Measurements from ENCODE around the gene MYH6. TPM values are rescaled to one million over a fixed set of nuclear protein-coding genes. Genes with fewer than 3 reads are reported as not detected.

The MYH6 gene
- polyA plus RNA-seq, 3 donors, result not detected

GRCh38 chr14:23389396-23389795 lies 18.7 kb downstream of the MYH6 start:
- H3K4me3 Mint-ChIP-seq, result no peak overlapping the region
- no peaks in the 10 kb centered on the region for H3K79me2 ChIP-seq (ENCODE audit: insufficient read depth, low read length)
- no peaks in the 10 kb centered on the region for H3K27me3 ChIP-seq (ENCODE audit: control insufficient read depth in 2 of 2, insufficient read depth in 2 of 2, low read length in 2 of 2)
- no peaks in the 10 kb centered on the region for H3K36me3 ChIP-seq (replicated peaks in 1 of 2; ENCODE audit: control insufficient read depth in 1 of 2, insufficient read depth in 2 of 2, low read length in 2 of 2)
- H3K27ac ChIP-seq (ENCODE audit: low read depth in 1 of 2, low read length in 2 of 2), result no peak overlapping the region
- DNase-seq, result no peak
- H3K36me3 Mint-ChIP-seq, result no peaks in the 10 kb centered on the region
- TF ChIP-seq, protein P1, sequence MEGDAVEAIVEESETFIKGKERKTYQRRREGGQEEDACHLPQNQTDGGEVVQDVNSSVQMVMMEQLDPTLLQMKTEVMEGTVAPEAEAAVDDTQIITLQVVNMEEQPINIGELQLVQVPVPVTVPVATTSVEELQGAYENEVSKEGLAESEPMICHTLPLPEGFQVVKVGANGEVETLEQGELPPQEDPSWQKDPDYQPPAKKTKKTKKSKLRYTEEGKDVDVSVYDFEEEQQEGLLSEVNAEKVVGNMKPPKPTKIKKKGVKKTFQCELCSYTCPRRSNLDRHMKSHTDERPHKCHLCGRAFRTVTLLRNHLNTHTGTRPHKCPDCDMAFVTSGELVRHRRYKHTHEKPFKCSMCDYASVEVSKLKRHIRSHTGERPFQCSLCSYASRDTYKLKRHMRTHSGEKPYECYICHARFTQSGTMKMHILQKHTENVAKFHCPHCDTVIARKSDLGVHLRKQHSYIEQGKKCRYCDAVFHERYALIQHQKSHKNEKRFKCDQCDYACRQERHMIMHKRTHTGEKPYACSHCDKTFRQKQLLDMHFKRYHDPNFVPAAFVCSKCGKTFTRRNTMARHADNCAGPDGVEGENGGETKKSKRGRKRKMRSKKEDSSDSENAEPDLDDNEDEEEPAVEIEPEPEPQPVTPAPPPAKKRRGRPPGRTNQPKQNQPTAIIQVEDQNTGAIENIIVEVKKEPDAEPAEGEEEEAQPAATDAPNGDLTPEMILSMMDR (IDR thresholded peaks at IDR 0.05), result no peak
- no peaks in the 10 kb centered on the region for H3K9me3 ChIP-seq (replicated peaks in 1 of 2; ENCODE audit: control insufficient read depth in 1 of 2, insufficient read depth in 1 of 2, low read length in 2 of 2)
- H3K4me3 ChIP-seq (replicated peaks in 1 of 3; ENCODE audit: low read depth in 2 of 3, low read length in 3 of 3), result no peak overlapping the region
- no peak overlapping the region for H3K4me2 ChIP-seq (replicated peaks; ENCODE audit: extremely low read depth, low read length, poor library complexity, severe bottlenecking)
- WGBS (ENCODE audit: insufficient coverage), result 54% methylated on average over 4 of the region's 12 CpGs
- H3K9ac ChIP-seq (ENCODE audit: insufficient read depth, low read length, poor library complexity, severe bottlenecking), result no peak overlapping the region
- H3K4me1 Mint-ChIP-seq, result no peaks in the 10 kb centered on the region
- peaks cover 4 to 11% (median 9%) of the 10 kb centered on the region in 3 donors for H3K27me3 Mint-ChIP-seq (ENCODE audit: low read depth in 3 of 3)
- H4K20me1 ChIP-seq (ENCODE audit: insufficient read depth, low read length), result no peaks in the 10 kb centered on the region
- no peak overlapping the region for H2AFZ ChIP-seq (ENCODE audit: insufficient read depth, low read depth, low read length, poor library complexity, severe bottlenecking)
- peak overlapping the region in 1 of 7 donors; percentile 11 for H3K27ac Mint-ChIP-seq
- H3K9me3 Mint-ChIP-seq, result no peaks in the 10 kb centered on the region
- H3K4me1 ChIP-seq (ENCODE audit: control insufficient read depth in 1 of 2, insufficient read depth in 2 of 2, low read length in 2 of 2), result no peaks in the 10 kb centered on the region
- intact Hi-C loops (cut with micrococcal nuclease), result no loop called here

DNA sequence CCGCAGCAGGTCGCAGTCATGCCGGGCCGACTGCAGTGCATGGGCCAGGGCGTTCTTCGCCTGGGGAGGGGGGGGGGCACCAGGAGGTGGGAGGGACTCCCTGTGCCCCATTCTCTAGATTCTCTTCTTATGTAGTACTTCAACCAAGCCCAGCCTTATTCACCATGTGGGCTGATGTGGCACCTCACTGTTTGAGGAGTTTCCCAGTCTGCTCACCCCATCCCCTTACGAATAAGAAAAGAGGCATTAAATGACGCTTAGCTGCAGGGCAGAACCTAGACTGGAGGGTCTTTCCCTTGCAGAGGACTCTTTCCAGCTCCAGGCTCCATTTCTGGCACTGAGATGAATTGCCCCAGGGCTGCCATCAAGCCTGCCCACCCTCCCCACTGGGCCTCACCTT lies 19.1 kb downstream of the MYH6 start:
- no peak overlapping the region for H3K27ac ChIP-seq (ENCODE audit: low read depth in 1 of 2, low read length in 2 of 2)
- no peak overlapping the region for H2AFZ ChIP-seq (ENCODE audit: insufficient read depth, low read depth, low read length, poor library complexity, severe bottlenecking)
- H3K4me3 ChIP-seq (replicated peaks in 1 of 3; ENCODE audit: low read depth in 2 of 3, low read length in 3 of 3), result no peak overlapping the region
- H3K27me3 Mint-ChIP-seq (ENCODE audit: low read depth in 3 of 3), result peaks cover 4 to 10% (median 9%) of the 10 kb centered on the region in 3 donors
- intact Hi-C loops (cut with micrococcal nuclease), result no loop called here
- H3K27ac Mint-ChIP-seq, result no peak overlapping the region
- 100% methylated on average over 2 of the region's 8 CpGs for WGBS (ENCODE audit: insufficient coverage)
- no peak overlapping the region for H3K4me3 Mint-ChIP-seq
- H3K4me1 Mint-ChIP-seq, result no peaks in the 10 kb centered on the region
- no peaks in the 10 kb centered on the region for H3K4me1 ChIP-seq (ENCODE audit: control insufficient read depth in 1 of 2, insufficient read depth in 2 of 2, low read length in 2 of 2)
- no peaks in the 10 kb centered on the region for H3K36me3 Mint-ChIP-seq
- H4K20me1 ChIP-seq (ENCODE audit: insufficient read depth, low read length), result no peaks in the 10 kb centered on the region
- H3K79me2 ChIP-seq (ENCODE audit: insufficient read depth, low read length), result no peaks in the 10 kb centered on the region
- no peak overlapping the region for H3K9ac ChIP-seq (ENCODE audit: insufficient read depth, low read length, poor library complexity, severe bottlenecking)
- H3K9me3 Mint-ChIP-seq, result no peaks in the 10 kb centered on the region
- no peak overlapping the region for H3K4me2 ChIP-seq (replicated peaks; ENCODE audit: extremely low read depth, low read length, poor library complexity, severe bottlenecking)
- H3K9me3 ChIP-seq (replicated peaks in 1 of 2; ENCODE audit: control insufficient read depth in 1 of 2, insufficient read depth in 1 of 2, low read length in 2 of 2), result no peaks in the 10 kb centered on the region
- TF ChIP-seq, protein P1 (IDR thresholded peaks at IDR 0.05), result no peak
- H3K27me3 ChIP-seq (ENCODE audit: control insufficient read depth in 2 of 2, insufficient read depth in 2 of 2, low read length in 2 of 2), result no peaks in the 10 kb centered on the region
- H3K36me3 ChIP-seq (replicated peaks in 1 of 2; ENCODE audit: control insufficient read depth in 1 of 2, insufficient read depth in 2 of 2, low read length in 2 of 2), result no peaks in the 10 kb centered on the region
- no peak for DNase-seq
